GM21825 (cell line): ENCODE results near the gene PDE6A.

ENCODE experiments used
- ATAC-seq: cut with Tn5 transposase; IDR thresholded peaks from one replicate; pipeline ENCODE4 v1.9.1; 2021; ENCODE audit warnings: mild to moderate bottlenecking, moderate library complexity; ENCODE audit not compliant: unreplicated experiment

PDE6A gene

GRCh38 chr5:149930749-149931574 lies 13.6 kb downstream of the PDE6A start:
- ATAC-seq: no peak

GRCh38 chr5:149930043-149930748 lies 14.4 kb downstream of the PDE6A start:
- no peak for ATAC-seq

- no peak for ATAC-seq
Measured at GRCh38 chr5:149924486-149924885, 20.1 kb downstream of the PDE6A start.

DNA sequence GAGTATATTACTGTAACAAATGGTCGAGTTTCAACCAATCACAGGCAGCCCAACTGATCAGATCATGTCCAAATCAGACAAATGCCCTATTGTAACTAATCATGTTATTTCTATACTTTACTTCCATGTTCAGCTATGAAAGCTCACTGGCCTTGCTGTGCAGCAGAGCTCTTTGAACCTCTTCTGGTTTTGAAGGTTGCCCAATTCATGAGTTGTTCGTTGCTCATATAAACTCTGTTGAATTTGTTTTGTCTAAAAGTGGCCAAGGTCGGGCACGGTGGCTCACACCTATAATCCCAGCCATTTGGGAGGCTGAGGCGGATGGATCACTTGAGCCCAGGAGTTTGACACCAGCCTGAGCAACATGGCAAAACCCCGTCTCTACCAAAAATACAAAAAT lies 21.6 kb downstream of the PDE6A start:
- no peak for ATAC-seq

GRCh38 chr5:149921597-149921996 lies 23.0 kb downstream of the PDE6A start:
- ATAC-seq: no peak

GRCh38 chr5:149917073-149917676 lies 27.4 kb downstream of the PDE6A start:
- no peak for ATAC-seq

- no peak for ATAC-seq
Measured at GRCh38 chr5:149916334-149917072, 28.1 kb downstream of the PDE6A start.

DNA sequence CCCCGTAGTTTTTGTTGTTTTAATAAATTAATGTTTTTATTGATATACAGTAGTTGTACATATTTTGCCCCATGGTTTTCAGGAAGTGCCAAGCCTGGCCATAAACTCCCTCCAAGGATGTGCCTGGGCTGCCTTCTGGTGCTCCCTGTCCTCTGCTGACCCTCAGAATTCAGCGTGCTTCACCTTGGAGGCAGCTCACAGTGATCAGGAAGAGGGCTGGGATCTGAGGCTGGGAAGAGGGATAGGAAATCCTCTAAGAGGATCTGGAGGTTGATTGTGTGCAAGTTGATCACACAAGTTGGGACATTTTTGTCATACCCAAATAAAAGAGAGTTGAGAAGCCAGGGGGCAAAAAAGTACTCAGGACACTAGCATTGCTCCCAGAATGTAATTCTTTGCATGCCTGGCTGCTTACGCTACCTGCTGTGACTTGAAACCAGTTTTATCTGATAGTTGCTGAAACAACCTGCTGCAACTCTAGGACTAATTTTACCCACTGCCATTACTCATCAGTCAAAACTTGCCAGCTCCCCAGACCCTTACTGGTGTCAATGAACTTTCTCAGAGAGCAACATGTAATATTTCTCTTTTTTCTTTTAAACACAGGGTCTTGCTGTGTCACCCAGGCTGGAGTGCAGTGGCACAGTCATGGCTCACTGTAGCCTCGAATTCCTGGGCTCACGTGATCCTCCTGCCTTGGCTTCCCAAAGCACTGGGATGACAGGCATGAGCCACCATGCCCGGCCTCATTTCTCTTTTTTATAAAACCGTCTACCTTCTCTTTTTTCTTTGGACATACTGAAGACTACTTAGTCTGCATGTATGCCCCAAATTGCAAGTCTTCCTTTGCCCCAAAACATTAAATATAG lies 29.0 kb downstream of the PDE6A start:
- ATAC-seq: no peak

DNA sequence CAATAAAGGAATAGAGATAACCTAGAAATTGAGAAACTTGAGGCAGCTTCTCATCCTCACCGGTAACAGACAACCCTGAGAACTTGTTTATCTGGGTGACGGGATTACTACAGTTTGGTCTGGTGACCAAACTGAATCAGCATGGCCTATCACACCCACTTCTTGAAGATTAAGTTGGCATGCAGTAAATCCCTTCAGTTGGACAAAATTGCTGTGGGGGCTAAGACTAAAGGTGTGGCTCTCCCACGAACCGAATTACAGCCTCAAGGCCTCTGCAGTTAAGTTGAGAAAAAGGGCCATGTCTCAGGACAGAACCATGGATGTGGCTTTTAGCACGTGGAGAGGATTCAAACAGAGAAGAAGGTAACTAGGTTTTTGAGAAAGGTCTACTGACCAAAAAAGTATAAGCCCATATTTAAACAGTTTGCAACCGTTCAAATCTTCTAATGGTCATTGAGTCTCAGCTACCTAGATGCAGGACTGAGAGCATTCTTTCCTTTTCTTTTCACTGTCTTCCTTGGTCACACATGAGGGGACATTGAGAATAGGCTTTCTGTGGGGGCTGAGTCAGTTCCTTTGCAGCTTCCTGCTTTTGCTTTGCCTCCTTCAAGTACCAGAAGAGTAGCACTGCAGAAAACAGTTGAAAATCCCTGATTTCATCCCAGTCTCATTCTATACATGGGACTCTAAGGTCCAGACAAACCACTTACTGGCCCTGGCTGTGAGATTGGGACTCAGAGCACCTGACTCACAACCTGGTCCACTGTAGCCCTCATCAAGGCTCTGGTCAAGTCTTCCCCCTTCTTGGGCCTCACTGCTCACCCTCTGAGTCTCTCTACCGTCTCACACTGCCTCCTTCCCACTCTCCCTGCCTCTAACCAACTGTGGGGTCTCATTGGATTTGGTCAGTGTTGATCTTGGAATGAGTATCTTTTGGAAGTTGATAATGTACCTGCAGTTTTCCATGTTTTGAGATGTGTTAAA lies 30.9 kb downstream of the PDE6A start:
- ATAC-seq: no peak

GRCh38 chr5:149912226-149912871 lies 32.2 kb downstream of the PDE6A start:
- no peak for ATAC-seq

DNA sequence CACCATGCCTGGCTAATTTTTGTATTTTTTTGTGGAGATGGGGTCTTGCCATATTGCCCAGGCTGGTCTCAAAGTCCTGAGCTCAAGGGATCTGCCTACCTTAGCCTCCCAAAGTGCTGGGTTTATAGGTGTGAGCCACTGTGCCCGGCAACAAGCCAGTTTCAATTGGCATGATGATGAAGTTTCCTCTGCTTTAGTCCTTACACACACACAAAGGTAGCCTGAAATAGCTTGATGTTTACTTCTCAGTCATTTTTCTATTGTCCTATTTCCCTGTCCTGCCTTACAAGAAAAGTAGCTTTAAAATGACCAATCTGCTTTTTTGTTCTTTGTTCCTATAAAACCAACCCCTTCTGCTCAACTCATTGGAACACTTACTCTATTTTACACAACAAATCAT lies 33.6 kb downstream of the PDE6A start:
- no peak for ATAC-seq

DNA sequence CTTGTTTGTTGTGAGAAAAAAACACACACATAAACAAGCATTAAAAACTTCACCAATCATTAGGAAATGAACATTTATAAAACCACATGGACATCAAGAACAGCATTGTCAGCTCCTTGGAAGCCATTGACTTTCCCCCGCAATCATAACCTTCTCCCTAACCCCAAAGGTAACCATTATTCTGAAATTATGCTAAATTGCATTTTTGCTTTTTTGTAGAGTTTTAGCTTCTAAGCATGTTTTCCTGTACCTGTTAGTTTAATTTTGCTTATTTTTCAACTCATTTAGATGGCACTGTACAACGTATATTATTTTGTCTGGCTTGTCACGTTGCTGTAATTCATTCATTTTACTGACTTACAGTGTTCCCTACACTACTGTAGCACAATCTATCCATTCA lies 36.8 kb downstream of the PDE6A start:
- ATAC-seq: no peak

DNA sequence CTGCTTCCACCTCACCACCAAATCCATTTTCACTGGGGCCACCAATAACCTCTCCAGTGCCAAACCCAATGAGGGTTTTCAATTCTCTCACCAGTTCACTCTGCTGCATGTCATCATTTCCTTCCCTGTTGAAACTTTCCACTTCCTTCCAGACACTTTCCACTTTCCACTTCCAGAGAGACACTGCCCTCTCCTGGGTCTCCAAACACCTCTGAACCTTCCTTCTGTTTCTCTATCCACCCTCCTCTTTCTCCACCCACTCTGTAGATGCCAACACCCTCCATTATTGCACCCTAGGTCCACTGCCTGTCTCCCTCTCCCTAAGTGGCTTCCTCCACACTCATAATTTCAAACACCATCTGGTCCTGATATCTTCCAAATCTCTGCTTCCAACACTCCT lies 39.6 kb downstream of the PDE6A start:
- no peak for ATAC-seq

GRCh38 chr5:149904293-149904886 lies 40.2 kb downstream of the PDE6A start:
- ATAC-seq: no peak

GRCh38 chr5:149903404-149903803 lies 41.2 kb downstream of the PDE6A start:
- no peak for ATAC-seq

GRCh38 chr5:149902177-149902576 lies 42.4 kb downstream of the PDE6A start:
- ATAC-seq: no peak

GRCh38 chr5:149901511-149901910 lies 43.1 kb downstream of the PDE6A start:
- no peak for ATAC-seq

GRCh38 chr5:149900390-149900789 lies 44.2 kb downstream of the PDE6A start:
- no peak for ATAC-seq
